SH-SY5Y (cell line): ENCODE measurements around the gene ZNF337.

Experiments used
- GATA2 ChIP-seq: IDR thresholded peaks from 2 replicates; pipeline ENCODE4 v1.6.1; 2011; ENCODE audit warnings: mild to moderate bottlenecking, low read depth, low read length
- GATA3 ChIP-seq: IDR thresholded peaks from 2 replicates; pipeline ENCODE4 v1.6.1; 2011; ENCODE audit warnings: low read depth, mild to moderate bottlenecking, low read length, moderate library complexity

DNA sequence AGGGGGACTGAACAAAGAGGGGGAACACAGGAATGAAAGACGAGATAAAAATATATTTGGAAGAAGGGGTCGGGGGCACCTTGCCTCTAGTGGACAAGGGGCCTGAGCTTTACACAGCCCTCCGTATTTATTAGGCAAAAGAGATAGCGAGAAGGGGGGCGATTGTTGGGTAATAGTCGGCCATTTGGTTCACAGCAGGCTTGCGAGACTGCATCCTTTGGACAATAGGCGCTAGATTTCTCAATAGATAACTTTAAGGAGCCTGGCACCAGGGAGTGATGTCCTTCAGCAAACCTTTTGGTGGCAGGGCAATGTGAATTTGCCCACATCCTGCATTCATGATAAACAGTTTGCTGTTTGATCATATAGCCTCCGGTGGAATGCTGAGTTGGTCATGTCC, 69.9 kb downstream of the ZNF337 start:
- TF ChIP-seq GATA2 (no peak), GATA3 (no peak)
